HG03095 (cell line): ENCODE results near the gene DPM1.

Experiments
- ATAC-seq: cut with Tn5 transposase; IDR thresholded peaks from one replicate; pipeline ENCODE4 v1.9.1; 2021; ENCODE audit warnings: moderate library complexity; ENCODE audit not compliant: unreplicated experiment

DPM1 gene

GRCh38 chr20:50930976-50931305 is 27.4 kb downstream of the DPM1 start:
- ATAC-seq, result peak; percentile 9

DNA sequence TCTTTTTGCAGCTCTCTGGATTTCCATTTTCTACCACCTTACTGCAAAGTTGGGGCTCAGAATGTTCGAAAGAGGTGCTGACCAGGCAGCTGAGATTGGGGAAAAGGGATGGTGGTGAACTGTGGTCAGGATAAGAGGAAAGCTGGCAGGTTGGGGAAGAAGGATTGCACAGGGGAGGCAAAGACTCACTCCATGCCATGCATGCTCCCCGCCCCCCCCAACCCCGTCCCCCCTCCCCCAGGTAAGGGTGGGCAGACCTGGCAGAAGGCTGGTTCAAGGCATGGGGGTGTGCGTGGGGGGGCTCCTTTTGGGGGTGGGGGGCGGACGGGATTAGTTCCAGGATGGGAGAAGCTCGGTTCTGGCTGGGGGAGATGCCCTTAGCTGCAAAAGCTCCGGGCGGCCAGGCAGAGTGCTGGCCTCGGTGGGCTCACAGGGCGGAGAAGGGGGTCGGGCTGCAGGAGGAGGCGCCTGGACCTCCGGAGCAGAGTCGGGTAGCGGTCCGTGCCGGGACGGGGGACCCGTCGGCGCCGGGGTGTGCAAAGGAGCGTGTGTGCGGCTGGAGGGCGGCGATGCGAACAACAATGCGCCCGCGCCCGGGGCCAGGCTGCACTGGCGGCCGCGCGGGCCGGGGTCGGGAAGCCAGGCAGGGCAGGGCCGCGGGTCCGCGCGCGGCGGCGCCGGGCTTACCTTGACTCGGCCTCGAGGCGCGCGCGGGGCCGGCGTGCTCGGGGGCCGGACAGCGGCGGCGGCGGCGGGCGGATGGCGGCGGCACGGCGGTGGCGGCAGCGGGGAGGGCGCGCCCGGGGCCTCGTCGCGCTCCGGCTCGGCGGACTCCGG is 28.0 kb downstream of the DPM1 start:
- ATAC-seq, result peak; percentile 9

DNA sequence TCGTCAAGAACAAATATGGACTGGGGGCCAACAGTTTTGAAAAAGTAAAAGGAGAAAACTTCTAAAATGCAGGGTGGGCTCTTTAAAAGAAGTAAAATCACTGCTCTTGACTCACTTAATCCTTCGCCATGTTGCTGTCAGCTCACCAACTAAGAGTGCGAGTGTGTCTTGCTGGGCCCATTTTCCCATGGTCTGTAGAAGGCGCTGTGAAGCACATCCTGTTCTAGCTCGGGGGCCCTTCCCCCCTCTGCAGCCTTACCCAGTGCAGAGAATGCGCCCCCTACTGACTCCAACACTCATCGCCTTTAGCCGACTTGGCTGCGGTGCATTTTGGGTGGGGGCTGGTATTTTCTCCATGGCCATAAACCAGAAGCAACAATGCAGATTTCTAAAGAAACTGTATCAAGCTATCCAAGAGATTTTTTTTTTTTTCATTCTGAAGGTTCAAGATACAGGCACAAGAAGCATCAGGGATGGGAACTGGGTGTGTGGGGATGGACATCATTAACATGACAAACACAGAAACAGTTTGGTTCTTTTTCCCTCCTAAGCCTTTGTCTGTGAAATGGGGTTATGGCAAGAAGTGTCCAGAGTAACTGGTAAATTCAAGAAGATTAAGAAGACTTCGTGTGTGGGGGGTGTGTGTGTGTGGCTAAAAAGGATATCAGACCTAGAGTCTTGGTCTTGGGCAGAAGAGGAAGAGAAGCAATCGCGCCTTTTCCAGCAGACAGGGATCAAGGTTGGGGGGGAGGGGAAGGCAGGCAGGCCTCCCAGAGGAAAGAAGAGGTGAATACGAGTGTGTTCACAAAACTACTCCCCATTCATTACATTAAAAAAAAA is 28.8 kb downstream of the DPM1 start:
- ATAC-seq, result peak; percentile 61

DNA sequence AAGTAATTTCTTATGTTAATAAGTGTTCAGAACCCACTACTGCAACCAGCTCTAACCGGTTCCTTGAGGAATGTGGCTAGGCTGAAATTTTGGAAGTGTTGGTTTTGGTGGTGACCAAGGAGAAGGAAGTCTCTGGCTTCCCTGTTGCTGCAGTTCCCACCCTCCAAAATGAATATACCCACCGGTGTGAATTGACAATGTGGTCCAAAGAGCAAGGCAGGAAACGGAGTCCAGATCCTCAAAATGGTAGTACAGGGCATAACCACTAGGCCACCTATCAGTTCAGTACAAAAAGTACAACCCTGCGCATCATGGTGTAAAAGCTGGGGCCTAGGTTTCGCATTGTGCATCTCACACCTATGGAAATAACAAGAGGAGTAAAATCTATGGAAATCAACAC is 29.9 kb downstream of the DPM1 start:
- no peak for ATAC-seq

GRCh38 chr20:50926530-50926929 is 31.8 kb downstream of the DPM1 start:
- ATAC-seq, result no peak

DNA sequence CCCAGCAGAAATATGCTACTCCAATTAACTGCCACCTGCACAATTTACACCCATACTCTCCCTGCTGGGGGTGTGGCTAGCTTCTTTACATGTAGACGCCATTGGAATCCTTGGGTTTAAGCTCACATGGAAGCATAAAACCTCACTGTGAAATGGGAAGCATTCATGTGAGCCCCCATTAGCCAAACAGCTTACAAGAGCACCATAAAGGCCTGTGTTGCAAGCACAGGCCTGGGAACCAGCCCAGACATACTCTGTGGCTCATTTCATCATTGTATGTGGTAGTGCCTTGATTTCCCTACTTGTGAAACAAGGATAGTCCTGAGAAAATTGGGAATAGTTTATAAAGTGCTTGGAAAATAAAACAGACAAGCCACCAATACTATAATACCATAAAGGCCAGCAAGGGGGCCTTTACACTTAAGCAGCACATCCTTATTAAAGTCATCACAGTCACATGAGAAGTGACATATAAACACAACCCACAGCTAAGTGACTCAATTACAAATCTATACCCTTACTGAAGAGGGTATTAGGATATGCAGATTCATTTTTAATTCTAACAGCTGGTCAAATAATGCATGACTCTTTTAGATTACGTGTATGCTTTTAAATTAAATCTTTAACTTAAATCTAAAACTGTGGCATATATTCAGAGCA is 33.9 kb downstream of the DPM1 start:
- no peak for ATAC-seq

DNA sequence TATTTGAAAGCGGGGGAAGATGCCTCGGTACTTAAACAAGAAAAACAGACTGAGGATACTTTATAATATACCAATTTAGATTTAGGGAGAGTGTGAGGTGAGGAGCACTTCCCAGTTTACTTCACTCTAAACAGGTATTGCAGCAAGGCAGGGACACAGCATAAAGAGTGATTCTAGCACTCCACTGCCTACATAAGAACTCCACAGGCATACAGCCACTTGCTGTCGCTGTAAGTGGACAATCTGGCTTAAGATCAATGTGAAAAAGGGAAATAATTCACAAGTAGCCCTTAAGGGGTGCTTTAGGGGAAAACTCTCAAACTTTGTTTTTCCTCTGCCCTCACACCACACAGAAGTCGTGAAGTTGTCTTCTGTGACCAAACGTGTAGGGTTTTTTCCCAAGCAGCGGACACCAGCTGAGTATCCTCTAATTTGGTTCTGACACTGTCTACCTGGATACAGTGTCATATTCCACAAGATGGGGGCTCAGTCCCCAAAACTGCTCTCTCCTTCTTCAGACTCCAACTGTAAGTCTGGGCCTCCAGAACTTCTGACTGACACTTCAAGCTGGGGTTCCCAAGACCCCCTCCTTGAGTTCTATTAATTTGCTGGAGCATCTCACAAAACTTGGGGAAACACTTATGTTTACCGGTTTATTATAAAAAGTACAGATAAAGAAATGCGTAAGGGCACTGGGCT is 36.4 kb downstream of the DPM1 start:
- no peak for ATAC-seq

- no peak for ATAC-seq
Measured at GRCh38 chr20:50920997-50921396, 37.3 kb downstream of the DPM1 start.

- no peak for ATAC-seq
Measured at GRCh38 chr20:50919567-50919966, 38.8 kb downstream of the DPM1 start.

- no peak for ATAC-seq
Measured at GRCh38 chr20:50918403-50918802, 39.9 kb downstream of the DPM1 start.

DNA sequence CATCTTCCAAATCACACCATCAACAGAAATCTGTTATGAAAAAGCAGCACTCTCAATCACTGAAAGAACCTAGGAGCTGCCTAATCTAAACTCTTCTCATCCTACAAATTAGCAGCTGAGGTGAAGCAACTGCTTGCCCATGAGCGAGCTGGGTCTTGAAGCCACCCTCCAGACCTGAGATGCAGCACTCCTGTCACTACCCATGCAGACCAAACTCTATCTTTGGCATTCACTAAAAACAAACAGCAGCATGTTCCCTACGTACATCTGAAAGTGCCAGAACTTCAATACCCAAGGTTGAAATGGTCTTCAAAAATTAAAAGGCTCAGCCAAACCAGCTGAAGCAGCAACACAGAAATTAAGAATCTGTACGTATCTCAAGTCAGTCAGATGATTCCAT is 41.4 kb downstream of the DPM1 start:
- ATAC-seq, result no peak

- ATAC-seq, result no peak
Measured at GRCh38 chr20:50916257-50916656, 42.1 kb downstream of the DPM1 start.

DNA sequence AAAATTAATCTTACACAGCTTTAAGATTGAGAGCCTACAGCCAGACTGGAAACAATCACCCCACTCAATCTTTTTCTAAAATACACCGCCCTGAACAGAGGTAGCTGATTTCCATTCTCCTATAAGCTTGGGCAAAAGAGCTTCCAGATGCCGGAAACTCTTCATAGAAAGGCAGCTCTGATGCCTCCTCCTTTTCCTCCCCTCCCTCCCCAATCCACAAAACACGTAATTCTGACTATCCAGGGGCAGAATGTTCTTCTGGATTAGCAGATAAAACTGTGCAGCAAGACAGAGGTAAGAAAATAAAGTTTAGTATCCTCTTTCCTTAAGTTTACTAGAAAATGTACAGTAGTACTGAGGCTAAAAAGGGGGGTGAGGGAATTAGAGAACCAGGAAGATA is 42.9 kb downstream of the DPM1 start:
- no peak for ATAC-seq

DNA sequence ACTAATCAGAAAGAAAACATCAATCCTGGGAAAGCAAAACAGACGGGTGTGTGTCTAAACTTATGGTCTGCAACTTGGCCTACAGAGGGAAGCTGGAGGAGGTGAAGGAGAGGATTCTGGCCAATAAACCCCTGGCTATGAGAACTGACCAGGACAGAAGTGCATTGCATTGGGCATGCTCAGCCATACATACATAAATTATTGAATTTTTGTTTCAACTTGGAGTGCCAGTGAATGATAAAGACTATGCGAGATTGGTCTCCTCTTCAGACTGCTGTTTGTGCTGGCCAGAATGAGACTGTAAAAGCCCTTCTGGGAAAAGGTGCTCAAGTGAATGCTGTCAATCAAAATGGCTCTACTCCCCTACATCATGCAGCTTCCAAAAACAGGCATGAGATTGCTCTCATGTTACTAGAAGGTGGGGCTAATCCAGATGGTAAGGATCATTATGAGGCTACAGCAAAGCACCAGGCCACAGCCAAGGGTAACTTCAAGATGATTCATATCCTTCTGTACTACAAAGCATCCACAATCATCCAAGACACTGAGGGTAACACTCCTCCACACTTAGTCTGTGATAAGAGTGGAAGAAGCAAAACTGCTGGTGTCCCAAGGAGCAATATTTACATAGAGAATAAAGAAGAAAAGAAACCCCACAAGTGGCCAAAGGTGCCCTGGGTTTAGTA is 44.5 kb downstream of the DPM1 start:
- ATAC-seq, result no peak

GRCh38 chr20:50911716-50912115 is 46.6 kb downstream of the DPM1 start:
- ATAC-seq, result no peak

GRCh38 chr20:50911030-50911429 is 47.3 kb downstream of the DPM1 start:
- no peak for ATAC-seq

GRCh38 chr20:50909413-50909812 is 48.9 kb downstream of the DPM1 start:
- no peak for ATAC-seq

- no peak for ATAC-seq
Measured at GRCh38 chr20:50904067-50904570, 54.2 kb downstream of the DPM1 start.

- no peak for ATAC-seq
Measured at GRCh38 chr20:50903353-50904051, 54.8 kb downstream of the DPM1 start.

GRCh38 chr20:50901301-50901700 is 57.0 kb downstream of the DPM1 start:
- no peak for ATAC-seq
